ENCODE data around the gene ARHGEF12.

GRCh38 chr11:120329556-120329955 lies 6.7 kb upstream of the ARHGEF12 start:
- no peak for TF ChIP-seq CTCF (IDR thresholded peaks at IDR 0.05)
- TF ChIP-seq POLR2A (IDR thresholded peaks at IDR 0.05), result no peak
